ENCODE measurements around the gene GDI1. TPM values are rescaled to one million over a fixed set of nuclear protein-coding genes. Genes with fewer than 3 reads are reported as not detected.

The GDI1 gene
- total RNA-seq, 1 donor from 2014 or later = 152 TPM

DNA sequence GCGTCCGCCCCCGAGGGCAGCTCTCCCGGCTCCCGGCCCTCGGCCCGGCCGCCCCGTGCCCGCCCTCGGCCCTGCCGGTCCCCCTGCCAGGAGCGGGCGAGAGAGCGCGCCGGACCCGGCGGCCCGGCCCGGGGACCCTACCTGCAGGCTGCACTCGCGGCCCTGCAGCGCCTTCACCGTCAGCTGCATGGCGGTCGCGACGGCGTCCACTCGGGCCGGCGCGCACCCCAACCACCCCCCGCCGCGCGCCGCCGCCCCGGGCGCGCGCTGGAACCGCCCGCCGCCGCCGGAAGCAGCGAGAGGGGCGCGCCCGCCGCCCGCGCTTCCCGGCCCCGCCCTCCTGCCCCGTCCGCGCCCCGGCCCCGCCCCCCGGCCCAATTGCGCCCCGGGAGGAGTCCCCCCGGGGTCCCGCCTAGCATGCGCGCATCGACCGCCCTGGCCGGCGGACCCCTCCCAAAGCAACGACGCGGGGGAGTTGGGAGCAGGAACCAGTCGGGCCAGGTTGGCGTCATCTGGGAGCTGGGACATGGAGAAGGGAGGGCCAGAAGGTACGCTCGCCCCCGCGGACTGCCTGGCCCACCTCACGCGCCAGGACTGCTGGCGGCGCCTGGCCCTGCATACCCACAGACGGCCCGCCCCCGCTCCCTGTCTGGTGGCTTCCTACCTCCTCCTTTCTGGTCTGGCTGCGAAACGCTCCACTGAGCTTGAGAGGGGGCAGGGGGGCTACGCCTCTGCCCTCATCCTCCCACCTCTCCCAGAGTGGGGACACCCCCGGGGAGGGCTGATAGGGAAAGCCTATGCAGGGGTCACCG, 49.6 kb downstream of the GDI1 start, which contains the start of gene UBL4A:
TSS of gene UBL4A (minus strand) at position 220 of the 812 bp plus-strand sequence. CDS start at position 189, 31 bp downstream.
- peak; percentile 86 for DNase-seq (ENCODE audit: extremely low spot score, unreplicated experiment)
- no peaks in the 10 kb centered on the region for H3K9me3 Mint-ChIP-seq (ENCODE audit: unreplicated experiment)
- TF ChIP-seq, protein P1, sequence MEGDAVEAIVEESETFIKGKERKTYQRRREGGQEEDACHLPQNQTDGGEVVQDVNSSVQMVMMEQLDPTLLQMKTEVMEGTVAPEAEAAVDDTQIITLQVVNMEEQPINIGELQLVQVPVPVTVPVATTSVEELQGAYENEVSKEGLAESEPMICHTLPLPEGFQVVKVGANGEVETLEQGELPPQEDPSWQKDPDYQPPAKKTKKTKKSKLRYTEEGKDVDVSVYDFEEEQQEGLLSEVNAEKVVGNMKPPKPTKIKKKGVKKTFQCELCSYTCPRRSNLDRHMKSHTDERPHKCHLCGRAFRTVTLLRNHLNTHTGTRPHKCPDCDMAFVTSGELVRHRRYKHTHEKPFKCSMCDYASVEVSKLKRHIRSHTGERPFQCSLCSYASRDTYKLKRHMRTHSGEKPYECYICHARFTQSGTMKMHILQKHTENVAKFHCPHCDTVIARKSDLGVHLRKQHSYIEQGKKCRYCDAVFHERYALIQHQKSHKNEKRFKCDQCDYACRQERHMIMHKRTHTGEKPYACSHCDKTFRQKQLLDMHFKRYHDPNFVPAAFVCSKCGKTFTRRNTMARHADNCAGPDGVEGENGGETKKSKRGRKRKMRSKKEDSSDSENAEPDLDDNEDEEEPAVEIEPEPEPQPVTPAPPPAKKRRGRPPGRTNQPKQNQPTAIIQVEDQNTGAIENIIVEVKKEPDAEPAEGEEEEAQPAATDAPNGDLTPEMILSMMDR (IDR thresholded peaks at IDR 0.05) = no peak
- peak within 1 kb of the TSS; percentile 72 for H3K4me3 Mint-ChIP-seq (ENCODE audit: unreplicated experiment)
- H3K27ac Mint-ChIP-seq (ENCODE audit: unreplicated experiment) = peak within 1 kb of the TSS; percentile 47
- no peaks in the 10 kb centered on the region for H3K36me3 Mint-ChIP-seq (ENCODE audit: unreplicated experiment)
- H3K4me1 Mint-ChIP-seq (ENCODE audit: unreplicated experiment) = peaks cover 17% of the 10 kb centered on the region
- H3K27me3 Mint-ChIP-seq (ENCODE audit: unreplicated experiment) = no peaks in the 10 kb centered on the region

DNA sequence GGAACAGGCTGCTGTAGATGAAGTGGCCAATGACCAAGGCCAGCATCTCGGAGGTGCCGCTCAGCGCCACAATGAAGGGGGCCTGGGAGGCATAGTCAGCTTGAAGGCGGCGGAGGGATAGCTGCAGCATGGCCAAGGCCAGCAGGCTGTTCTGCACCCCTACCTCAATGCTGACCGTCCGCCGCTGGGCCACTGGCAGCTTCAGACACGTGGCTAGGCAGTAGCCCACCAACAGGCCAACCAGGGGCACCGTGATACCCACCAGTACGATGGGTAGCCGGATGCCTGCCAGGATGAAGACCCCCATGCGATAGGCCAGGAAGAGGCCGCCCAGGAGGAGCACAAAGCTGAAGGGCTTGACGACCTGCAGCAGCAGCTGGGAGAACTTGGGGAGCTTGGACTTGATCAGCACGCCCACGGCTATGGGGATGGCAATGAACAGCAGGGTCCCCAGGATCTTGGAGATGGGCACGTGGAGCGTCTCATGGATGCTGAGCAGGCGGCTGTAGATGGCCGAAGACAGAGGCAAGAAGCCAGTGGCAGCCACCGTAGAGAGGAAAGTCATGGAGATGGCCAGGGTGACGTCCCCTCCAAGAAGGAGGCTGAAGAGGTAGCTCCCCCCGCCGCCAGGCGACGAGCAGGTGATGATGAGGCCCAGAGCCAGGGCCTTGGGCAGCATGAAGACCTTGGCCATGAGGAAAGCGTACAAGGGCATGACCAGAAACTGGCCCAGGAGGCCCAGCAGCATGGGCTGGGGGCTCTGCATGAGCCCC, 50.8 kb downstream of the GDI1 start:
- H3K9me3 Mint-ChIP-seq (ENCODE audit: unreplicated experiment) = no peaks in the 10 kb centered on the region
- H3K27me3 Mint-ChIP-seq (ENCODE audit: unreplicated experiment) = no peaks in the 10 kb centered on the region
- peaks cover 17% of the 10 kb centered on the region for H3K4me1 Mint-ChIP-seq (ENCODE audit: unreplicated experiment)
- DNase-seq (ENCODE audit: extremely low spot score, unreplicated experiment) = no peak
- TF ChIP-seq, protein P1 (IDR thresholded peaks at IDR 0.05) = no peak
- H3K4me3 Mint-ChIP-seq (ENCODE audit: unreplicated experiment) = peak overlapping the region; percentile 22
- no peak overlapping the region for H3K27ac Mint-ChIP-seq (ENCODE audit: unreplicated experiment)
- no peaks in the 10 kb centered on the region for H3K36me3 Mint-ChIP-seq (ENCODE audit: unreplicated experiment)

DNA sequence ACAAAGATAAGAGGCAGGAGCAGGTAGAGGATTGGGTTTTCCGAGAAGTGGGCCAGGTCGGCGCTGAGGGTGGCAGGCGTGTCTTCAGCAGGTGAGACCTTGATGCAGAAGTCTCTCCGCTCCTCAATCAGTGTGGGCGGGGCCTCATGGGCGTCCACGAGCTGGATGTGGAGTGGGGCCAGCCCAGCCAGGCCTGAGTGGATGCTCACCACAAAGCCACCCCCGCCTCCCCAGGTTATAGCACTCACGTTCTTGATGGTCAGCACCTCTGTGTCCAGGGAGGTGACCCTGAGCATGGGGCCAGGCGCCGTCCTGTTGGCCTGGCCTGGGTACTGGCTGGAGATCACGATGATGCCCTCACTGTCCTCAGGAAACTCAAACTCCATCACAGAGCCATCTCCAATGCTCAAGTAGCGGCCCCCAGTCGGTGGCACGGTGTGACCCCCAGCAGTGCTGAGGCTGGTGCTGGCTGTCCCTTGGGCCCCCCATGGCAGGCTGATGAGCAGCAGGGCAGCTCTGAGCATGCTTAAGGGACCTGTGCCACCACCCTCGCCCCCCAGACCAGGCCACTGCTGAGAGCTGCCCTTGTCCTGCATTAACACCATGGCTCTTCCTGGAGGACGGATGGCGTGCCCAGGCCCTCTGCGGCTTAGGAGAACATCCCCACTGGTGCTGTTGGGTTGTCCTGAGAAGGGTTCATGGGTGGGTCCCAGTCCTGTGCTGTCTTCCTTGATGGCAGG, 51.6 kb downstream of the GDI1 start:
- no peaks in the 10 kb centered on the region for H3K9me3 Mint-ChIP-seq (ENCODE audit: unreplicated experiment)
- TF ChIP-seq, protein P1 (IDR thresholded peaks at IDR 0.05) = no peak
- no peaks in the 10 kb centered on the region for H3K36me3 Mint-ChIP-seq (ENCODE audit: unreplicated experiment)
- no peaks in the 10 kb centered on the region for H3K27me3 Mint-ChIP-seq (ENCODE audit: unreplicated experiment)
- peaks cover 17% of the 10 kb centered on the region for H3K4me1 Mint-ChIP-seq (ENCODE audit: unreplicated experiment)
- no peak for DNase-seq (ENCODE audit: extremely low spot score, unreplicated experiment)
- no peak overlapping the region for H3K27ac Mint-ChIP-seq (ENCODE audit: unreplicated experiment)
- H3K4me3 Mint-ChIP-seq (ENCODE audit: unreplicated experiment) = no peak overlapping the region

DNA sequence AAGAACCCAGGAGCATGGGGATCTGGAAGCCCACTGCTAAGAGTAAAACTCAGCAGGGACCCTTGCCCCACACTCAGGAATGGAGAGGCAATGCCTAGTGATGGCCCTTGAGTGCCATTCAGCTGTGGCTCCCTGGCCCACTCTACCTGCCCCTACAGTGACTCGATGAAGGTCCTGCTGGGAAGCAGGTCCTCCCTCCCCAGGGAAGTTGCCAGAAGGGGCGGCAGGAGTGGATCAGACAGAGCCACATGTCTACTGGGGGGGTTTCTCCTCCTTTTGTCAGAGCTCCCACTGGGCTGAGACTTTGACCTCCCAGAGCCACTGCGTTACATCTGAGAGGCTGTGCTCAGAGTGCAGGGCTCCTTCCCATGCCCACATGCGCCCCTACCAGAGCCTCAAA, 52.2 kb downstream of the GDI1 start:
- TF ChIP-seq, protein P1 (IDR thresholded peaks at IDR 0.05) = no peak
- H3K27ac Mint-ChIP-seq (ENCODE audit: unreplicated experiment) = no peak overlapping the region
- H3K27me3 Mint-ChIP-seq (ENCODE audit: unreplicated experiment) = no peaks in the 10 kb centered on the region
- H3K9me3 Mint-ChIP-seq (ENCODE audit: unreplicated experiment) = no peaks in the 10 kb centered on the region
- DNase-seq (ENCODE audit: extremely low spot score, unreplicated experiment) = no peak
- peaks cover 17% of the 10 kb centered on the region for H3K4me1 Mint-ChIP-seq (ENCODE audit: unreplicated experiment)
- H3K4me3 Mint-ChIP-seq (ENCODE audit: unreplicated experiment) = peak overlapping the region; percentile 78
- no peaks in the 10 kb centered on the region for H3K36me3 Mint-ChIP-seq (ENCODE audit: unreplicated experiment)
